ENCODE measurements around the gene GBP7.

Gene GBP7

GRCh38 chr1:89114662-89115061 lies 61.1 kb downstream of the GBP7 start:
- DNase-seq (ENCODE audit: low read depth): no peak

- DNase-seq (ENCODE audit: low read depth): no peak
These were observed 62.8 kb downstream of the GBP7 start for GRCh38 chr1:89112871-89113613.

GRCh38 chr1:89104687-89105086 lies 71.1 kb downstream of the GBP7 start:
- DNase-seq (ENCODE audit: low read depth): no peak

GRCh38 chr1:89104147-89104546 lies 71.7 kb downstream of the GBP7 start:
- DNase-seq (ENCODE audit: low read depth): no peak

GRCh38 chr1:89102021-89102420 lies 73.8 kb downstream of the GBP7 start:
- DNase-seq (ENCODE audit: low read depth): no peak

GRCh38 chr1:89100412-89100811 lies 75.4 kb downstream of the GBP7 start:
- no peak for DNase-seq (ENCODE audit: low read depth)

GRCh38 chr1:89098857-89099256 lies 76.9 kb downstream of the GBP7 start:
- DNase-seq (ENCODE audit: low read depth): no peak

GRCh38 chr1:89095737-89096136 lies 80.1 kb downstream of the GBP7 start:
- DNase-seq (ENCODE audit: low read depth): no peak

GRCh38 chr1:89089962-89090361 lies 85.8 kb downstream of the GBP7 start:
- DNase-seq (ENCODE audit: low read depth): no peak

GRCh38 chr1:89088572-89088971 lies 87.2 kb downstream of the GBP7 start:
- DNase-seq (ENCODE audit: low read depth): no peak

- DNase-seq (ENCODE audit: low read depth): no peak
These were observed 88.6 kb downstream of the GBP7 start for GRCh38 chr1:89087241-89087640.

GRCh38 chr1:89085781-89086180 lies 90.0 kb downstream of the GBP7 start:
- DNase-seq (ENCODE audit: low read depth): no peak
